HepG2 (cell line): ENCODE data around the gene ACTL7B. TPM values are rescaled to one million over a fixed set of nuclear protein-coding genes. Genes with fewer than 3 reads are reported as not detected.

Experiments
- ATAC-seq: fragments of 200-7000 bp; cut with Tn5 transposase; 3 replicates; pipeline ENCODE4 v1.9.1; 2020; ENCODE audit warnings: mild to moderate bottlenecking, moderate library complexity
- BruUV-seq: library from RNA; stranded (reverse); fragments of 400-500 nt; replicated peaks from 2 replicates; lab custom pipeline; 2021; lab: Mats Ljungman, UMichigan
- CTCF ChIA-PET: fragments of 300-600 bp; formaldehyde crosslinking; extraction: SDS; loops from one replicate; lab custom pipeline; 2021; ENCODE audit warnings: low total read pairs, inconsistent platforms, low intra/inter-chr PET ratio; lab: Yijun Ruan, JAX
- POLR2A ChIA-PET: fragments of 350-600 bp; sonication (Branson Sonifier 250); formaldehyde crosslinking; loops from one replicate; lab custom pipeline; 2020; ENCODE audit warnings: antibody characterized with exemption, inconsistent platforms; lab: Yijun Ruan, JAX
- DNase-seq: peaks from one replicate; pipeline ENCODE4 v3.0.0-alpha.2; 2015; ENCODE audit warnings: low spot score
- FAIRE-seq: peaks from 3 replicates; lab custom pipeline; 2011; peaks lifted over from hg19 to GRCh38; lab: Jason Lieb, UNC
- H2AFZ ChIP-seq: one replicate; pipeline ENCODE4 v1.6.1; 2011; ENCODE audit warnings: low read length, inconsistent platforms
- H3K27ac ChIP-seq: fragments of 300-600 bp; 3 replicates; pipeline ENCODE4 v1.8.0; 2011; ENCODE audit warnings: mixed run types, mild to moderate bottlenecking, mixed read lengths, low read length, inconsistent platforms; ENCODE audit not compliant: insufficient read depth; ENCODE audit errors: extremely low read length
- H3K27me3 ChIP-seq, 2 experiments: fragments of 200-600 bp in 1 of 2; 2 replicates in 1 of 2; 3 replicates in 1 of 2; pipeline versions ENCODE4 v1.6.0 to v1.8.0; 2011; ENCODE audit warnings: low read length in 2 of 2, mild to moderate bottlenecking in 2 of 2, moderate library complexity in 2 of 2, inconsistent platforms in 1 of 2; ENCODE audit not compliant: insufficient read depth in 2 of 2, control insufficient read depth in 1 of 2
- H3K36me3 ChIP-seq, 2 experiments: fragments of 200-600 bp in 1 of 2; replicated peaks in 1 of 2; 2 replicates in 1 of 2; 3 replicates in 1 of 2; pipeline versions ENCODE4 v1.5.1 to v1.8.0; 2011; ENCODE audit warnings: low read length in 2 of 2, inconsistent platforms in 1 of 2; ENCODE audit not compliant: insufficient read depth in 2 of 2, control insufficient read depth in 1 of 2
- H3K4me1 ChIP-seq: 2 replicates; pipeline ENCODE4 v1.5.1; 2012; ENCODE audit warnings: low read length, inconsistent platforms; ENCODE audit not compliant: insufficient read depth
- H3K4me2 ChIP-seq: 2 replicates; pipeline ENCODE4 v1.6.0; 2011; ENCODE audit warnings: low read depth, low read length, inconsistent platforms
- H3K4me3 ChIP-seq, 3 experiments: fragments of 200-600 bp in 1 of 3; sonication (generic), shearing (Covaris generic) in 1 of 3; replicated peaks in 1 of 3; 2 replicates each; pipeline ENCODE4 v1.5.1; 2011 to 2016; ENCODE audit warnings: low read length in 3 of 3, inconsistent platforms in 2 of 3, low read depth in 2 of 3, mild to moderate bottlenecking in 2 of 3, control low read depth in 1 of 3, mixed read lengths in 1 of 3; ENCODE audit not compliant: insufficient read depth in 1 of 3
- H3K79me2 ChIP-seq: one replicate; pipeline ENCODE4 v1.6.1; 2011; ENCODE audit warnings: low read length, inconsistent platforms; ENCODE audit not compliant: insufficient read depth
- H3K9ac ChIP-seq: 2 replicates; pipeline ENCODE4 v1.6.0; 2011; ENCODE audit warnings: mild to moderate bottlenecking, low read depth, low read length, inconsistent platforms; ENCODE audit not compliant: insufficient read depth
- H3K9me3 ChIP-seq: 2 replicates; pipeline ENCODE4 v1.5.1; 2012; ENCODE audit warnings: mild to moderate bottlenecking, low read length
- H4K20me1 ChIP-seq: 2 replicates; pipeline ENCODE4 v1.6.0; 2011; ENCODE audit warnings: inconsistent platforms, mild to moderate bottlenecking, low read length, moderate library complexity; ENCODE audit not compliant: insufficient read depth
- CEBPB ChIP-seq: IDR thresholded peaks from 2 replicates; pipeline ENCODE4 v1.6.1; 2011; ENCODE audit warnings: low read depth, low read length, improper control_type of control experiment, borderline replicate concordance
- MEIS1 ChIP-seq: sonication (generic); formaldehyde crosslinking; IDR thresholded peaks from 2 replicates; pipeline ENCODE4 v1.9.0; 2021; ENCODE audit warnings: mild to moderate bottlenecking, missing genetic modification reagents, moderate library complexity, borderline replicate concordance
- MXI1 ChIP-seq: IDR thresholded peaks from 3 replicates; pipeline ENCODE4 v1.6.1; 2012; ENCODE audit warnings: low read depth, low read length, inconsistent platforms, borderline replicate concordance
- WGBS: methylation state at CpG from one replicate; pipeline ENCODE4 v1.1.6; 2017; ENCODE audit warnings: low lambda C conversion rate; 5-methylcytosine and 5-hydroxymethylcytosine counted together
- in situ Hi-C: cut with HindIII; loops from 2 replicates; pipeline ENCODE4 v1.10.0; 2017; ENCODE audit warnings: low pct_unique_long_range_greater_than_20kb; ENCODE audit not compliant: extremely low pct_ligation_motif_present
- intact Hi-C: fragments of 100-400 bp; cut with micrococcal nuclease; formaldehyde crosslinking; loops from one replicate; pipeline ENCODE4 v1.10.0; 2022; ENCODE audit not compliant: unreplicated experiment
- polyA plus RNA-seq, 8 experiments: library from polyadenylated mRNA; depleted of rRNA in 3 of 8; stranded (reverse) in 7 of 8; unstranded in 1 of 8; fragments of >200 nt; fragmentation: Illumina TruSeq in 4 of 8; extraction: Trizol in 4 of 8; gene quantifications; 2 replicates each; pipeline versions ENCODE4 v1.2.1 to v1.2.3, GENCODE V29; 2011 to 2016; ENCODE audit warnings: low read depth in 4 of 8, missing spikeins in 1 of 8, mixed read lengths in 1 of 8; ENCODE audit not compliant: insufficient read depth in 1 of 8
- total RNA-seq, 5 experiments: library from RNA; depleted of rRNA; stranded (reverse); fragments of >200 nt; fragmentation: Illumina TruSeq; extraction: Trizol; gene quantifications; 2 replicates each; pipeline ENCODE4 v1.2.3, GENCODE V29; 2016; ENCODE audit warnings: low read depth in 1 of 5
- TF ChIP-seq, protein P1 (sequence below): sonication (generic); formaldehyde crosslinking; IDR thresholded peaks from 2 replicates; pipeline ENCODE4 v1.4.0; 2020; ENCODE audit warnings: missing genetic modification reagents
- TF ChIP-seq, protein P2 (sequence below): IDR thresholded peaks from 2 replicates; pipeline ENCODE4 v1.6.1; 2018; ENCODE audit warnings: missing genetic modification reagents, mild to moderate bottlenecking, missing compliant biosample characterization
- TF ChIP-seq, protein P3 (sequence below): sonication (generic); formaldehyde crosslinking; IDR thresholded peaks from 2 replicates; pipeline ENCODE4 v1.4.0; 2020; ENCODE audit warnings: missing genetic modification reagents, borderline replicate concordance
- TF ChIP-seq, protein P4 (sequence below): sonication (generic); formaldehyde crosslinking; IDR thresholded peaks from 2 replicates; pipeline ENCODE4 v1.4.0; 2020; ENCODE audit warnings: missing genetic modification reagents, borderline replicate concordance

The ACTL7B gene
- total and polyA plus RNA-seq, 2 of the 13 experiments (the other 11 are each of a cell fraction or from before 2014, with no cell fraction given) = 0.07 to 0.11 TPM

DNA sequence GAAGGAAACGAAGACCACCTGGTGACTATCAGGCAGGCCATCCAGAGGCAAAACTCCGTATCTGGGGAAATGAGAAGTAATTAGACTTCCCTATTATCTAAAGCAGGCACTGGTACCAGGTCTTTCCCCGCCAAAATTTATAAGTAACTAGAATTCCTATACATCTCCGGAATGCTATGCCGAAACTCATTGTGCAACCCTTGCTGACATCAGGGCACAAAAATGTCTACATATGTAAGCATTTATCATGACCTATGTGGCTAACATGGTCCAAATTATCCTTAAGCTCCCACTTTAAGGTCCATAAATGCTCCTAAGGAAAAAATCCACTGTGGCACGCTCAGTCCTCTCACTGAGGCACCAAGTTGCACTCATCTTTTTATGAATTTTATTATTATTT is 17.8 kb downstream of the ACTL7B start:
- Histone ChIP-seq H3K4me3 (no peak overlapping the region), H3K27me3 (no peaks in the 10 kb centered on the region), H4K20me1 (no peaks in the 10 kb centered on the region), H3K9ac (no peak overlapping the region), H3K27ac (no peak overlapping the region), H2AFZ (no peak overlapping the region), H3K79me2 (no peaks in the 10 kb centered on the region), H3K36me3 (no peaks in the 10 kb centered on the region), H3K9me3 (no peaks in the 10 kb centered on the region), H3K4me2 (no peak overlapping the region), H3K4me1 (peaks cover 32% of the 10 kb centered on the region)
- no peak for FAIRE-seq
- no peak for ATAC-seq
- no TSS peak for BruUV-seq
- 73% methylated on average over 6 of the region's 6 CpGs for WGBS
- ChIA-PET CTCF (no interaction called here), POLR2A (no interaction called here)
- intact Hi-C loops (no loop called here), in situ Hi-C loops (no loop called here)
- peak; percentile 39 for DNase-seq
- TF ChIP-seq CEBPB = peak; percentile 81
- TF ChIP-seq, protein P1, sequence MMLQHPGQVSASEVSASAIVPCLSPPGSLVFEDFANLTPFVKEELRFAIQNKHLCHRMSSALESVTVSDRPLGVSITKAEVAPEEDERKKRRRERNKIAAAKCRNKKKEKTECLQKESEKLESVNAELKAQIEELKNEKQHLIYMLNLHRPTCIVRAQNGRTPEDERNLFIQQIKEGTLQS (CRISPR knock-in tag) = peak; percentile 82
- no peak for TF ChIP-seq MEIS1

DNA sequence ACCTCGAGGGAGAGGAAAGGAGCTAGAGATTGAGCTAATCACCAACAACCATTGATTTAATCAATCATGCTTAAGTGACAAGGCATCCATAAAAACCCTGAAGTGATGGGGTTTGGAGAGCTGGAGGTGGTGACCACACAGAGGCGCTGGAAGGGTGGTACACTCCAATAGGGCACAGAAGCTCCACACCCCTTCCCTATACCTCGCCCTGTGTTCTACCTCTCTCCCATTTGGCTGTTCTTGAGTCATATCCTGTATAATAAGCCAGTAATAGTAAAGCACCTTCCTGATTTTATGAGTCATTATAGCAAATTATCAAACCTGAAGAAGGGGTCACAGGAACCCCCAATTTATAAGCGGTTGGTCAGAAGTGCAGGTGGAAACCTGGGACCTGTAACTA is 18.3 kb downstream of the ACTL7B start:
- H3K79me2 ChIP-seq = no peaks in the 10 kb centered on the region
- BruUV-seq = no TSS peak
- ATAC-seq (no peak), DNase-seq (no peak), FAIRE-seq (no peak)
- H3K4me3 ChIP-seq = no peak overlapping the region
- H3K9ac ChIP-seq = no peak overlapping the region
- intact Hi-C loops = no loop called here
- peaks cover 32% of the 10 kb centered on the region for H3K4me1 ChIP-seq
- H3K27ac ChIP-seq = no peak overlapping the region
- WGBS = 67% methylated on average over 4 of the region's 4 CpGs
- H3K9me3 ChIP-seq = no peaks in the 10 kb centered on the region
- H3K36me3 ChIP-seq = no peaks in the 10 kb centered on the region
- H3K4me2 ChIP-seq = no peak overlapping the region
- H3K27me3 ChIP-seq = no peaks in the 10 kb centered on the region
- ChIA-PET POLR2A (no interaction called here), CTCF (no interaction called here)
- in situ Hi-C loops = no loop called here
- H4K20me1 ChIP-seq = no peaks in the 10 kb centered on the region
- H2AFZ ChIP-seq = no peak overlapping the region
- TF ChIP-seq, protein P2, sequence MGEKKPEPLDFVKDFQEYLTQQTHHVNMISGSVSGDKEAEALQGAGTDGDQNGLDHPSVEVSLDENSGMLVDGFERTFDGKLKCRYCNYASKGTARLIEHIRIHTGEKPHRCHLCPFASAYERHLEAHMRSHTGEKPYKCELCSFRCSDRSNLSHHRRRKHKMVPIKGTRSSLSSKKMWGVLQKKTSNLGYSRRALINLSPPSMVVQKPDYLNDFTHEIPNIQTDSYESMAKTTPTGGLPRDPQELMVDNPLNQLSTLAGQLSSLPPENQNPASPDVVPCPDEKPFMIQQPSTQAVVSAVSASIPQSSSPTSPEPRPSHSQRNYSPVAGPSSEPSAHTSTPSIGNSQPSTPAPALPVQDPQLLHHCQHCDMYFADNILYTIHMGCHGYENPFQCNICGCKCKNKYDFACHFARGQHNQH = no peak
- TF ChIP-seq, protein P3, sequence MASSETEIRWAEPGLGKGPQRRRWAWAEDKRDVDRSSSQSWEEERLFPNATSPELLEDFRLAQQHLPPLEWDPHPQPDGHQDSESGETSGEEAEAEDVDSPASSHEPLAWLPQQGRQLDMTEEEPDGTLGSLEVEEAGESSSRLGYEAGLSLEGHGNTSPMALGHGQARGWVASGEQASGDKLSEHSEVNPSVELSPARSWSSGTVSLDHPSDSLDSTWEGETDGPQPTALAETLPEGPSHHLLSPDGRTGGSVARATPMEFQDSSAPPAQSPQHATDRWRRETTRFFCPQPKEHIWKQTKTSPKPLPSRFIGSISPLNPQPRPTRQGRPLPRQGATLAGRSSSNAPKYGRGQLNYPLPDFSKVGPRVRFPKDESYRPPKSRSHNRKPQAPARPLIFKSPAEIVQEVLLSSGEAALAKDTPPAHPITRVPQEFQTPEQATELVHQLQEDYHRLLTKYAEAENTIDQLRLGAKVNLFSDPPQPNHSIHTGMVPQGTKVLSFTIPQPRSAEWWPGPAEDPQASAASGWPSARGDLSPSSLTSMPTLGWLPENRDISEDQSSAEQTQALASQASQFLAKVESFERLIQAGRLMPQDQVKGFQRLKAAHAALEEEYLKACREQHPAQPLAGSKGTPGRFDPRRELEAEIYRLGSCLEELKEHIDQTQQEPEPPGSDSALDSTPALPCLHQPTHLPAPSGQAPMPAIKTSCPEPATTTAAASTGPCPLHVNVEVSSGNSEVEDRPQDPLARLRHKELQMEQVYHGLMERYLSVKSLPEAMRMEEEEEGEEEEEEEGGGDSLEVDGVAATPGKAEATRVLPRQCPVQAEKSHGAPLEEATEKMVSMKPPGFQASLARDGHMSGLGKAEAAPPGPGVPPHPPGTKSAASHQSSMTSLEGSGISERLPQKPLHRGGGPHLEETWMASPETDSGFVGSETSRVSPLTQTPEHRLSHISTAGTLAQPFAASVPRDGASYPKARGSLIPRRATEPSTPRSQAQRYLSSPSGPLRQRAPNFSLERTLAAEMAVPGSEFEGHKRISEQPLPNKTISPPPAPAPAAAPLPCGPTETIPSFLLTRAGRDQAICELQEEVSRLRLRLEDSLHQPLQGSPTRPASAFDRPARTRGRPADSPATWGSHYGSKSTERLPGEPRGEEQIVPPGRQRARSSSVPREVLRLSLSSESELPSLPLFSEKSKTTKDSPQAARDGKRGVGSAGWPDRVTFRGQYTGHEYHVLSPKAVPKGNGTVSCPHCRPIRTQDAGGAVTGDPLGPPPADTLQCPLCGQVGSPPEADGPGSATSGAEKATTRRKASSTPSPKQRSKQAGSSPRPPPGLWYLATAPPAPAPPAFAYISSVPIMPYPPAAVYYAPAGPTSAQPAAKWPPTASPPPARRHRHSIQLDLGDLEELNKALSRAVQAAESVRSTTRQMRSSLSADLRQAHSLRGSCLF (CRISPR knock-in tag) = no peak
- TF ChIP-seq MXI1 = no peak
- TF ChIP-seq, protein P4, sequence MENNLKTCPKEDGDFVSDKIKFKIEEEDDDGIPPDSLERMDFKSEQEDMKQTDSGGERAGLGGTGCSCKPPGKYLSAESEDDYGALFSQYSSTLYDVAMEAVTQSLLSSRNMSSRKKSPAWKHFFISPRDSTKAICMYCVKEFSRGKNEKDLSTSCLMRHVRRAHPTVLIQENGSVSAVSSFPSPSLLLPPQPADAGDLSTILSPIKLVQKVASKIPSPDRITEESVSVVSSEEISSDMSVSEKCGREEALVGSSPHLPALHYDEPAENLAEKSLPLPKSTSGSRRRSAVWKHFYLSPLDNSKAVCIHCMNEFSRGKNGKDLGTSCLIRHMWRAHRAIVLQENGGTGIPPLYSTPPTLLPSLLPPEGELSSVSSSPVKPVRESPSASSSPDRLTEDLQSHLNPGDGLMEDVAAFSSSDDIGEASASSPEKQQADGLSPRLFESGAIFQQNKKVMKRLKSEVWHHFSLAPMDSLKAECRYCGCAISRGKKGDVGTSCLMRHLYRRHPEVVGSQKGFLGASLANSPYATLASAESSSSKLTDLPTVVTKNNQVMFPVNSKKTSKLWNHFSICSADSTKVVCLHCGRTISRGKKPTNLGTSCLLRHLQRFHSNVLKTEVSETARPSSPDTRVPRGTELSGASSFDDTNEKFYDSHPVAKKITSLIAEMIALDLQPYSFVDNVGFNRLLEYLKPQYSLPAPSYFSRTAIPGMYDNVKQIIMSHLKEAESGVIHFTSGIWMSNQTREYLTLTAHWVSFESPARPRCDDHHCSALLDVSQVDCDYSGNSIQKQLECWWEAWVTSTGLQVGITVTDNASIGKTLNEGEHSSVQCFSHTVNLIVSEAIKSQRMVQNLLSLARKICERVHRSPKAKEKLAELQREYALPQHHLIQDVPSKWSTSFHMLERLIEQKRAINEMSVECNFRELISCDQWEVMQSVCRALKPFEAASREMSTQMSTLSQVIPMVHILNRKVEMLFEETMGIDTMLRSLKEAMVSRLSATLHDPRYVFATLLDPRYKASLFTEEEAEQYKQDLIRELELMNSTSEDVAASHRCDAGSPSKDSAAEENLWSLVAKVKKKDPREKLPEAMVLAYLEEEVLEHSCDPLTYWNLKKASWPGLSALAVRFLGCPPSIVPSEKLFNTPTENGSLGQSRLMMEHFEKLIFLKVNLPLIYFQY (CRISPR knock-in tag) = no peak
